Tibial nerve (tissue), 4 donors: ENCODE results near the gene USP17L27.
"Not testable (repeated sequence)": the region's sequence is repeated elsewhere in the genome, so short reads cannot be mapped to it uniquely, and the experiment has no call there.

Experiments used
- CTCF ChIP-seq, 5 experiments: fragments of 200-600 bp in 3 of 5; fragments of 450-650 bp in 2 of 5; sonication (generic) in 3 of 5; IDR thresholded peaks; one replicate each; pipeline ENCODE4 v1.5.1; 2016 to 2019; ENCODE audit warnings: antibody characterized with exemption in 5 of 5, mild to moderate bottlenecking in 3 of 5, moderate library complexity in 2 of 5
- EP300 ChIP-seq, 2 donors: sonication (generic); formaldehyde crosslinking; IDR thresholded peaks; one replicate each; pipeline ENCODE4 v1.6.1; 2017; ENCODE audit warnings: antibody characterized with exemption in 2 of 2, mild to moderate bottlenecking in 1 of 2
- POLR2A ChIP-seq, 2 donors: fragments of 450-650 bp; IDR thresholded peaks; one replicate each; pipeline ENCODE4 v1.6.1; 2017; ENCODE audit warnings: antibody characterized with exemption in 2 of 2, mild to moderate bottlenecking in 2 of 2, moderate library complexity in 2 of 2

GRCh38 chr4:9389001-9389400 is 45.1 kb downstream of the USP17L27 start:
- TF ChIP-seq POLR2A, CTCF, EP300 (IDR thresholded peaks at IDR 0.05): not testable (repeated sequence)
